ENCODE data around the gene OR2T5.
"Not testable (repeated sequence)": the region's sequence is repeated elsewhere in the genome, so short reads cannot be mapped to it uniquely, and the experiment has no call there.

OR2T5 gene, protein sequence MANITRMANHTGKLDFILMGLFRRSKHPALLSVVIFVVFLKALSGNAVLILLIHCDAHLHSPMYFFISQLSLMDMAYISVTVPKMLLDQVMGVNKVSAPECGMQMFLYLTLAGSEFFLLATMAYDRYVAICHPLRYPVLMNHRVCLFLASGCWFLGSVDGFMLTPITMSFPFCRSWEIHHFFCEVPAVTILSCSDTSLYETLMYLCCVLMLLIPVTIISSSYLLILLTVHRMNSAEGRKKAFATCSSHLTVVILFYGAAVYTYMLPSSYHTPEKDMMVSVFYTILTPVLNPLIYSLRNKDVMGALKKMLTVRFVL

DNA sequence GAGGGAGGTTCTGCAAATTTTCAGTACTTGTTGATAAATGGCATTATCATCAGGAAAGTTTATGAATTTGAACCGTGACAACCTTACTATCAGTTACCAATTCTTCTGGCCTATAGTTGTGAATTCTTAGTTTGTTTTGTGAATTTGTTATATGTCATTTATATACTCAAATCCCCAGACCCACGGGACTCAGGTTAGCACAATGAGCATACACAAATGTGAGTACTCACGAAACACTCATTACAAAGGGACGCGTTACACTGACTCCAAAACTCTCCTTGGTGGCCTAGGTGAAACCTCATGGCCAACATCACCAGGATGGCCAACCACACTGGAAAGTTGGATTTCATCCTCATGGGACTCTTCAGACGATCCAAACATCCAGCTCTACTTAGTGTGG is at the start of gene OR2T5:
Gene OR2T5 (plus strand): TSS at position 301 of the 400 bp plus-strand sequence. CDS start 0 bp downstream, at position 301.
- not testable (repeated sequence) for DNase-seq

DNA sequence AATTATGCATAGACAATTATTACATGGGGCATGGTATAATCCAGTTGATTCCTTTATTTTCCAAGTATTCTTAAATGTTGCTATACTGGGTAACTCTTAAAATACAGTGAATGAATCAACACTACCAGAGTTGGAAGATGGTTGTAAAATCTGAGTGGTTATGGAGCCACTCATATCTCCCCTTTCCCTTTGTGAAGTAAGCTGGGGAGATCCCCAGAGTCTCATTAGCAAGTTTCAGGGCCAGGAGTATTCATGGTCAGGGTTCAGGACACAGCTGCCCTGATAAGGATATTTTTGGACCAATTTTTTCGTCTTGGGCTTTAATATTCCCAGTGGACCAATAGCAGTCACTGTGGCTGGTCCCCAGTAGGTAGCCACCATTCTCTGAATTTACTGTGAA is 49.7 kb upstream of the OR2T5 start:
- not testable (repeated sequence) for DNase-seq

DNA sequence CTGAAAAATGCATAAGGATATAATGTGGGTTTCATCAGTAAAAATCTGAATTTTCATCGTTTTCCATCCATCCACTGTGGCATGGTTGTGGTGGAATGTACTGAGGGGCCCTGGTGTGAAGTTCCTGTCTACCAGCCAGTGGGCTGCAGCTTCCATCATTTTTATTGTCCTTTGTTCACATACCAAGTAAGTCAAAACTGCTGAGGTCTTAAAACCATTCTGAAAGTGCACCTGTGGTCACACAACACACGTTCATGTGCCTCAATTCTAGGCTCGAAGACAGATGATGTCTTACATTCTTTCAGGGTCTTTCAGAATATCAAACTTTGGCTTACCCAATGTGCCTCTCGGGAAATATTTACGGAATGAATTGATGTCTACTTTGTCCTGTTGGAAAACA is 49.1 kb upstream of the OR2T5 start:
- not testable (repeated sequence) for DNase-seq

DNA sequence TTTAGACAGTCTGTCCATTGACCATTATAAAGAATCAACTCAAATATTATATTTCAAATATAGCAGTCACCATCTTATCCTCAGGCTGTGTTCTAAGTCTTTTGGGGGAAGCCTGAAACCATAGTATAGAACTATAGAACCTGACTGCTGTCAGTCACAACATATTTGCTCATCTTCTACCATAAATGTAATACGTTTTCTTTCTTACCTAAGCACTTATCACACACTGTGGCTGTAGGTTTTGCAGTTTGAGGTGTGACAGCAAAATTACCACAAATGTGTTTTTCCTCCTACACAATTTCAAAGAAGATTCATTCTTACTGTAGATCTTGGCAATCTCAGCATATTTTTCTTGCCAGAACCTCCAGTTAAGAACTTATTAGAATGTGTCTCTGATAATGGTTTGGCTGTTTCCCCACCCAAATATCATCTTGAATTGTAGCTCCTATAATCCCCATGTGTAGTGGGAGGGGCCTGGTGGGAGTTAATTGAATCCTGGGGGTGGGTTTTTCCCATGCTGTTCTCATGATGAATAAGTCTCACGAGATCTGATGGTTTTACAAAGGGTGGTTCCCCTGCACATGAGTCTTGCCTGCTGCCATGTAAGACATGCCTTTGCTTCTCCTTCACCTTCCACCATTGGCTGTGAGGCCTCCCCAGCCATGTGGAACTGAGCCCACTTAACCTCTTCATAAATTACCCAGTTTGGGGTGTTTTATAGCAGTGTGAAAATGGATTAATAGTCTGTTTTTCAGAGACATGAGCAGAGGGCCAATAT is 45.7 kb upstream of the OR2T5 start:
- not testable (repeated sequence) for DNase-seq

DNA sequence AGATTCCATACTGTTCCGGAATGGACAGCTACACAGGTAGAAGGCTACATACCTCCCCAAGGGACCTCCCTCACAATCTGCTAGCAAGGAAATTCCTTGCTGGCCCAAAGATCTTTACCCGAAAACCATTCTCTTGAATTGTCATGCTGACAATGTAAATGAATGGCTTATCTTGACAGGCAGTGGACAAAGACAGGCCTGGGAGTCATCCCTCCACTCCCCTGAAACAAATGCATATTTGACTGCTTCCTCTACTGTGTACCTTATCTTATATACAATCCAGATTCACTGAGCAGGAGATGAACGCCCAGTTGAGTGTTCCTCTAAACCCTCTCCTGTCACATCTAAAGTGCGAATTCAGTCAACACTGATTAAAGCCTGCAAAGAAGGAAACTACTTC is 43.8 kb upstream of the OR2T5 start:
- DNase-seq: not testable (repeated sequence)

DNA sequence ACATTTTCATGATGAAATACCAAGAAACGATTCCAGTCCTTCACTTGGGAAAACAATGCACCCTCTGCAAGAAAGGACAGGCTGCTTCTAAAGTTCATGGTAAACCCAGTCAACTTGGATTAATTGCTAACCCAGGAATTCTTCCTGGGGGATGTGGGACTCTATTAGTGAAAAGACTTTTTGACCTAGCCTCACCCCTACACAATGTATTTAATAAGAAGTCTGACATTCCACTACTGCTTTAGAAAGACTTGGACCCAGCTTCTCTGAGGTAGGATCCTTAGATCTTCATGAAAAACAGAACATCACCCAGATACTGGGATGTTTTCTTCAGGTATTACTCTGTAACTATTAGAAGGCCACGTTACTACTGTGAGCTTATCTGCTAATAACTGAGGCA is 43.0 kb upstream of the OR2T5 start, which contains the start of gene OR2T2:
Gene OR2T2 (plus strand): TSS at position 239 of the 400 bp plus-strand sequence. CDS start 7,161 bp downstream, outside the sequence.
- not testable (repeated sequence) for DNase-seq

DNA sequence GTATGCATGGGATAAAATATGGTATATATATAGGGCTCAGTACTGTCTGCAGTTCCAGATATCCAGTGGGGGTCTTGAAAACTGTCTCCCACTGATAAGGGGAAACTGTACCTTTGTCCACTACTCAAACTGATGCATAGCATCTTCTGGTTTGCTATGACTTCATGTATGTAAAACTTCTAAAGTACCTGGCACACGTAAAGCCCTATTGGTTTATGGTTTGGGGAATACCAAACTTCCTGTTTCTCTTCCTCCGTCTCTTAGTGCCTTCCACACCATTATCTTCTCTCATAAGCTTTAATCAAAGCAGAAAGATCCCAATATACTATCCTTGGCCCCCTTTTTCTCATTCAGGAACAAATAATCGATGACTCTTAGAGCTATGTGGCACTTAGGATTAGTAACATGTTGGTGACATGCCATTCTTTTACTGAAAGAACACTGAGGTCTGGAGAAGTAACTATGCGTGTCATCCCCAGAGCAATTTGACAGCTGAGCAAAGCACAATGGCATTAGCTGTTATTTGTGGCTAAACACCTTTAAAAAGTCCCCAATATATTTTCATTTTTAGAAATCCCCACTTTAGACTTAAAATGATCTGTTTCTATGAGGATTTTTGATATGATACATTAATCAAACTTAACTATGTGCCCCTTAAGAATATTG is 39.8 kb upstream of the OR2T5 start:
- DNase-seq: not testable (repeated sequence)

DNA sequence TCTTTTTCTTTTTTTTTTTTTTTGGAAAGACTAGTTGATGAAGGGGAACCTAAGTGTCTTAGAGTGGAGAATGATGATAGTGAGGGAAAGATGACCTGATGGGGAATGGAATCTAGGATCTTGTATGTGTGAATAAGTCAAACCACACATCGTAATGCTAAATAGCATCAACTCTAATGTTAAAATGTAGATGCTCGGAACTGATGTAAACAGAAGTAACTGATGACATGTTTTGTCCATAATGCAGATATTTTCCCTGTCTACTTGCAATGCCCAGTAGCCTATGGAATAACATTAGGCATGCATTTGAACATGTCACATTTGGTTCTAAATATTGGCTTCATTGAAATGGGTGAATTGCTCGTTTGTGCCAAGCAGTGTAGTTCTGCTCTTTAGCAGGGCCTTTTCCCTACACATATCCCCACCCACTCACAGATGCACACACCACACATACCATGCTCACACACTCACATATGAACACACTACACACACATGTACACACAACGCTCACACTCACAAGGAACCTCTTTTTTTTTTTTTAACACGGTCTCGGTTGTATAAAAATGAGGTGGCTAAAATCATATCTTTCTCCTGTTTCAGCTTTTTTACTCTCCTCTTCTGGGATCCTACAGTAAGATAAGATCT is 38.4 kb upstream of the OR2T5 start:
- not testable (repeated sequence) for DNase-seq

DNA sequence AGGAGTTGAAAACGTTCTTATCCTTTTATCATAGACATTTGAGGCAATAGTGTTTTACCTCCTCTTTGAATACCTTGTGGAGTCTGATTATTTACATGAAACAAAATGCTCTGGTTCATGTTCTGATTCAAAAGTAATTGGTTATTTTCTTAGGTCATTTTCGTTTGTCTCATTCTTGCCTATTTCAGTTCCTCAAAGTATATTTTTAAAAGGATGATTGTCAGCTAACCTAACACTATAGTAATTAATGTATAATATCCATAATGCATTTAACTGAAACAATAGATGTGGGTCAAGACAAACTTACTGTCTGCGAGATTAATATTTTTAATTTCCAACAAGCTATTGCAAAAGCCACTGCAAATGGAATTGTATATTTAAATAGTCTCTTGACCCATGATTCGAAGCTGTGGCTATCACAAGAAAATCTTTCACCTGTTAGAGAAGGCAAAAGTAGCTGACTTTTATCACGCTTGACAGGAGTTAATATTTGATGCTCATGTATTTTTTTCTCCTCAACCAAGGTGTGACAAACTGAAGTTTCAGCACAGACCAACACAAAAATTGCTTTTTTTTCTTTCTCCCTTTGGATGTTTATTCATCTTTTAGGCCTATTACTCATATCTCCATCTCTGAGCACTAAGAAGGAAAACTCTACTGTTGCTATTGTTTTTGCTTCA is 37.8 kb upstream of the OR2T5 start:
- DNase-seq: not testable (repeated sequence)

DNA sequence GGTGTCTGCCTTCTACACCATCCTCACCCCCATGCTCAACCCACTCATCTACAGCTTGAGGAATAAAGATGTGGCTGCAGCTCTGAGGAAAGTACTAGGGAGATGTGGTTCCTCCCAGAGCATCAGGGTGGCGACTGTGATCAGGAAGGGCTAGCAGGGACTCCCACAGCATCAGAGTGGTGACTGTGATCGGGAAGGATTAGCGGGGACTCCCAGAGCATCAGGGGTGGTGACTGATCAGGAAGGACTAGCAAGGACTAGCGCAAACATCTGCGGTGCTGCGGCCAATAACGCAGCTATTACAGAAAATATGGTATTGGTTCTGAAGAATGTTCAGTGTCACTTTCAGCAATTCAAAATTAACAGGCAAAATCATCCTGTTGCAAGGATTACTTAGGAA is 34.8 kb upstream of the OR2T5 start:
- not testable (repeated sequence) for DNase-seq

DNA sequence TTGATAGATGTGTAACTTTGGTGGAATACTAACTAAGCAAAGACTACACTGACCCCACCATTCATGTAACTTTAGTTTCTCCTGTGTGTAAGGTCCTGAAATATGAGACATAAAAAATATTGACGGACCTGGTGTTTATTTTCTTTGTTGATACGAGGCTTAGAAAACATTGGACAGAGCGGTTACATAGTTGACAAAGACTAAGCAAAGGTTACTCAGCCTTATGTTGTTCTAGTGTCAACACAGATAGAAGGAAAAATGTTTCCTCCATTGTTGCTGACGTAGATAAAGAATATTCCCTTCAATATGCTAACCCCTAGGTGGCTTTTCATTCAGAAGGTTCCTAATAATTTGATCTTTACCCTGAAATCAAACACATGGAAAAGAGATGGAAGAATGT is 33.3 kb upstream of the OR2T5 start:
- DNase-seq: not testable (repeated sequence)

DNA sequence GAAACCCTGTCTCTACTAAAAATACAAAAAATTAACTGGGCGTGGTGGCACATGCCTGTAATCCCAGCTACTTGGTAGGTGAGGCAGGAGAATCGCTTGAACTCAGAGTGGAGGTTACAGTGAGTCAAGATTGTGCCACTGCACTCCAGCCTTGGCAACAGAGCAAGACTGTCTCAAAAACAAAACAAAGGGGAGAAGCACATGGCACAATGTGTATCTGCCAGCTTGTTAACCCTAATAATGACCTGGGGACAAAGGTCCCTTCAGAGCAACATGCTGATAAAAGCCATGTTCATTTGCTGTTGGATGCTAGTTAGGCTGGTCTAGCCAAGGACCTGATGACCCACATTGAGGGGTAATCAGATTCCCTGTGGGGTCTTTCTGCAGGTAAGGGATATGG is 31.8 kb upstream of the OR2T5 start:
- DNase-seq: not testable (repeated sequence)

DNA sequence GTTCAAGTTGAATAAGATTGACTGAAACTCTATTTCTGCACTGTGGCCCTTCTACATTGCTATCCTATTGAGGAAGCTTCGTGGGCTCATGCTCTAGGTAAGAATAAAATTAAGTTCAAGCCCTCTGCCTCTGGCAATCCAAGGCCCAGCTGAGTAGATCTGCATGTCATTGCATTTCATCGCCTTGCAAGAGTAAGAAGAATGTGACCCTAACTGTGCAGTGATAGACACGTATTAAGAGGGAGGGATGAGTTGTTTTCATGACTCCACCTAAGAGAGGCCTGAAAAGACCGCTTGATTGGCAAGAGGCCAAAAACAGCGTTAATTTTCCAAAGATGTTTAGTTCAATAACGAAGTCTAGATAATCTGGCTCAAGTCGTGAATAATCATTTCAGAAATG is 29.3 kb upstream of the OR2T5 start:
- not testable (repeated sequence) for DNase-seq

DNA sequence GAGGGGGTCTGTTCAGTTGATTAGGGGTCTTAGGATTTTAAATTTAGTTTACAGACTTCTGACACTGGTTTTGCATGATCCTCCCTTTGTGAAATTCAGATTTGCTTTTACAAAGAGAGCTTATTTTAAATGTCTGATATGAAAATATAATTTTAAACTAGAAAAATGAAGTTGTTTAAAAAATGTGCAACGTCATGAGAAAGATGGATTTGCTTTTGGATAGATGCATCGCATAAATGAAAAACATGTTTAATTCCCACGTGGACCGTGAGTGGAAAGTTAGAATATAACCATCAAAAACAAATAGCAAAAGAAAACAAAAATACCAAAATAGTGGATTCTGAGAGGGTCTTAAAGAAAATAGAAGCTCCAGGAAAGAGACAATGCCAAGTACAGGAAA is 17.2 kb upstream of the OR2T5 start:
- DNase-seq: no peak

DNA sequence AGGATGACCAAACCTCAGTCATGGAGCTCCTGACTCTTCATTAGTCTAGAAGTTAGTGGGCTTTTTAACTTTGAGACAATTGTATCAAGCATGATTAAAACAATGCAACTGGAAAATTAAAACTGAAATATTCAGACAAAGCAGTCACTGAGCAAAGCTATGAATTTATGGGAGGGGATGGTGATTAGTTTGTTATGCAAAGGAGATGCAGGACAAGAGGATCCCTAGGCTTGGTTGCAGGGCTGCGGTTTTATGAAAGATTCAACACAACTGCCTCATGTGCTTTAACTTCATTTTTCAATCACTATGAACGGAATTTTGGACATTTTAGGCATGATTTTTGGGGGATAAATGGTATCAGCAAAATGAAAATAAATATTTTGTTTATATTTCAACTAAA is 16.3 kb upstream of the OR2T5 start:
- not testable (repeated sequence) for DNase-seq

DNA sequence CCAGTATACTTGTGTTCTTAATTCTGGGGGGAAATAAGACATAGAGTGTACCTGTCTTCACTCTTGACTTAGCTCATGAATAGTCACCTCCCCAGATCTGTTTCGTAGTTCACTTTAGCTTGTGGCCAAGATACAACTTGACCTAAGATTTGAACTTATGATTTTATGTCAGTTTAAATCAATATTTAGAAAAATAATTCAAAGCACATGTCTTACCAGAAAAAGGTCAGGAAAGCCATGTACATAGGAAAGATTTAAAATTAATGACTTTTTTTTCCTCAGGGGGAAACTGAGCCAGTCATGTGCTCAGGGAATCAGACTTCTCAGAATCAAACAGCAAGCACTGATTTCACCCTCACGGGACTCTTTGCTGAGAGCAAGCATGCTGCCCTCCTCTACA is 15.3 kb upstream of the OR2T5 start, which contains the start of gene OR2T3:
Gene OR2T3 (plus strand): TSS at position 301 of the 400 bp plus-strand sequence. CDS start 0 bp downstream, at position 301.
- not testable (repeated sequence) for DNase-seq

DNA sequence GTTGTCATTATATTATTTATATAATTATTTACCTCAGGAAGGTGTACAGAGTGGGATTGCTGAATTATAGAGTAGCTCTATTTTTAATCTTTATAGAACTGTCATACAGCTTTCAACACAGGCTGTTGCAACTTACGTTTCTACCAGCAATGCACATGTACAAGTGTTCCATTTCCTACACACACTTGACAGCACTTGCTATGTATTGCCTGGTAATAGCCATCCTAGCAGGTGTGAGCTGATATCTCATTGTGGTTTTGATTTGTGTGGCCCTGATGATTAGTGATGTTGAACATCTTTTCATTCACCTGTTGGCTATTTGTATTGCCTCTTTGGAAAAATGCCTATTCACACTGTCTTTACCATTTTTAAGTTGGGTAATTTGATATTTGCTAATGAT is 12.7 kb upstream of the OR2T5 start:
- not testable (repeated sequence) for DNase-seq

DNA sequence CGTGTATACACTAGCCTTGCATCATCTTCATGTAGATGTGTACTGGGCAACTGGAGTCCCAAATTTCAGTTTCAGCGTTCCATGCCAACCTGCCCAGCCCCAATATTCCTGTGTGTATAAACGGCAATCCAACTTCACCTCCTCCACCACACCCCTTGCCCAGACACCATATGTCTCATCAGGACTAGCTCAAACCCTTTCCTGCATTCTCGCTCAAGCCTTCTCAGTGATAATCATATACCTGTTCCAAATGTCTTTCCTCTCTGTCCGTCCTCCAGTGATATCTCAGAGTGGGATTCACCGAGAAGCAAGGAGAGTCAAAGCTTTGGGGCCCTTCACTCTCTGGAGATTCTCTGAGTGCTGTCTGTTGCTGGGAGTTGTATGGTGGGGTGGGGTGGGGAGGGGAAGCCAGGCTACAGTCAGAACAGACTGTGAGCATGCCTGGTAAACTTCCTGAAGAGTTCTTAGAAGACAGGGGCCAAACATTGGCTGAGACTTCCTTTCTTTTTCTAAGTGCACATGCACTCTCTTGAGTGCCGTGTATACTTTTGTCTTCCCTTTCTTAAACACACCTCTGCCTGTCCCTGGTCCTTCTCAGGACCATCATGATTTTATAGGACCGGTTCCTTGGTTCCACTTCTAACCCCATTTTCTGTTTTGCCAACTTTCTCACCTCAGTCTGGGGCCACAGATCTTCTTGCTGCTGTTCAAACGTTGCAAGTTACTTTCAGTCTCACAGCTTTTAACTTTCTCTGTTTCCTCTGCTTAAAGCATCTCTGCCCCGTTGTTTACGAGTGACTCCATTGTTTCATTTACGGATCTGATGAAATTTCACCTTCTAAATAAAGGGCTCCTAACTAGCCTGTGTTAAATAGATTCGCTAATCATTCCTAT is 6.5 kb upstream of the OR2T5 start:
- peak; percentile 2 to 18 for DNase-seq

DNA sequence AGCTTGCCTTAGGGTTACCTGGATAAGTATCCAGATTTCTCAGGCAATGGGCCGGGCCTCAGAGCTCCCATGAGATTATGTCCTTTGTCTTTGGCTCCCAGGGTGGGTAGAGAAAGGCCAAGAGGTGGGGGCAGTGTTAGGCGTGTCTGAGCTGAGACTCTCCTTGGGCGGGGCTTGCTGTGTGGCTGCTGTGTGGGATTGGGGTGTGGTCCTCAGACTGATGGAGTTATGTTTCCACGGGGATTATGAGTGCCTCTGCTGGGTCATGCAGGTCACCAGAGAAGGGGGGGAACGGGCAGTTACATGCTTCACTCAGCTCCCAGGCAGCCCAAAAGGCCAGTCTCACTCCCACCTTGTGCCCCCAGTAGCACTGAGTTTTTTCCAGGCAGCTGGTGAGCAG is 8.3 kb downstream of the OR2T5 start:
- DNase-seq: not testable (repeated sequence)

DNA sequence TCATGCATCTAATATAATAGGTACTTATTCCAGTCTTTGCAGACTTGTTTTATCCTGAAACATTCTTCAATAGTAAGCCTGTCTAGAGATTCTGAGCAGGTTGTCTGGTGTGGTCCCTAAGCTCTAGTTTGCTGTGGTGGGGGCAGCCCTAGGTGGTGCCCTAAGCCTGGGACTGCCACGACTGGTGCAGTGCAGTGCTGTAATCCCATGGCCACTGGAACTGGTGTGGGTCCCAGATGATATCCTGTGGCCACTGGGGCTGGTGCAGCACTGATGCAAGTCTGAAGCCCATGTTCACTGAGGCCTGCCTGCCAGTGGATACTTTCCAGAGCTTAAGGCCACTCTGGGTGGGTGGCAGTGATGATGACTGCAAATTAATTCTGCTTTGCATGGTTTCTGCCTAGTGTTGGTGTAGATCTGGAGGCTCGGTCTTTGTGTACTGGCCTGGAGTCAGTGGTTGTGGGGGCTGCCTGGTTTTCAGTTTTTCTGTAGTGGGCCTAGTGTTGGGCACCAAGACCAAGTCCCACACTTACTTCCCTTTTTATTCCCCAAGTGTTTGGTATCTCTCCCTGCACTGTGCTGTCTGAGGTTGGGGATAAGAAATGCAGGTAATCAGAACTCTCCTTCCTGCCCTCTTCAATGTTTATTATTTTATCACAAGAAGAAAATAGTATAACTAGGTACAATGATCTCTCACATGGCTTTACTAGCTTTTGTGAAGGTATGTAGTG is 12.1 kb downstream of the OR2T5 start:
- not testable (repeated sequence) for DNase-seq

Measured in stimulated activated CD4-positive, alpha-beta T cell treated with anti-CD3 and anti-CD28 coated beads, Interleukin-2, amount 100 ng/mL, for 24 hours (primary cell).